K562 (cell line): Measurements from ENCODE around the gene CYRIA. TPM values are rescaled to one million over a fixed set of nuclear protein-coding genes. Genes with fewer than 3 reads are reported as not detected.

Experiments used
- ARID1B ChIP-seq: fragments of 450-650 bp; IDR thresholded peaks from 2 replicates; pipeline ENCODE4 v1.6.1; 2016; ENCODE audit warnings: antibody characterized with exemption, mild to moderate bottlenecking, inconsistent platforms
- BHLHE40 ChIP-seq: IDR thresholded peaks from 2 replicates; pipeline ENCODE4 v1.6.1; 2011; ENCODE audit warnings: low read length, improper control_type of control experiment
- BRF2 ChIP-seq: IDR thresholded peaks from 3 replicates; pipeline ENCODE4 v1.6.1; 2011; ENCODE audit warnings: borderline replicate concordance, mild to moderate bottlenecking; ENCODE audit not compliant: insufficient read length, insufficient read depth
- CBFA2T2 ChIP-seq: fragments of 450-650 bp; conservative IDR thresholded peaks from 2 replicates; pipeline ENCODE4 v1.6.1; 2017; ENCODE audit warnings: mild to moderate bottlenecking
- CBX2 ChIP-seq: fragments of 200-600 bp; sonication (generic); IDR thresholded peaks from one replicate; pipeline ENCODE4 v1.6.1; 2012; ENCODE audit warnings: mild to moderate bottlenecking, low read length, inconsistent platforms; ENCODE audit not compliant: insufficient read depth, poor library complexity, severe bottlenecking
- DIDO1 ChIP-seq: fragments of 450-650 bp; IDR thresholded peaks from 2 replicates; pipeline ENCODE4 v1.6.1; 2016; ENCODE audit warnings: low read depth, missing biosample characterization, missing genetic modification characterization
- JUN ChIP-seq, 2 experiments: sonication (generic) in 1 of 2; formaldehyde crosslinking in 1 of 2; IDR thresholded peaks; 2 replicates each; pipeline versions ENCODE4 v1.6.1 to v1.8.0; 2012 to 2022; ENCODE audit warnings: borderline replicate concordance in 2 of 2, mild to moderate bottlenecking in 2 of 2, improper control_type of control experiment in 1 of 2, low read depth in 1 of 2, low read length in 1 of 2, missing genetic modification reagents in 1 of 2
- JUND ChIP-seq, 2 experiments: IDR thresholded peaks; 2 replicates in 1 of 2; 3 replicates in 1 of 2; pipeline ENCODE4 v1.6.1; 2011; ENCODE audit warnings: borderline replicate concordance in 2 of 2, low read depth in 2 of 2, low read length in 2 of 2, improper control_type of control experiment in 1 of 2, missing biosample characterization in 1 of 2, missing genetic modification characterization in 1 of 2, missing genetic modification reagents in 1 of 2
- KLF13 ChIP-seq: fragments of 450-650 bp; IDR thresholded peaks from 2 replicates; pipeline ENCODE4 v1.6.1; 2016; ENCODE audit warnings: missing genetic modification characterization, low read depth, mild to moderate bottlenecking, missing compliant biosample characterization, moderate library complexity, borderline replicate concordance
- MAFK ChIP-seq: IDR thresholded peaks from 2 replicates; pipeline ENCODE4 v1.6.1; 2011; ENCODE audit warnings: low read length, improper control_type of control experiment
- NFE2 ChIP-seq: IDR thresholded peaks from 2 replicates; pipeline ENCODE4 v1.6.1; 2014; ENCODE audit warnings: antibody characterized with exemption, low read depth
- POLR2H ChIP-seq: IDR thresholded peaks from 2 replicates; pipeline ENCODE4 v1.6.1; 2016; ENCODE audit warnings: missing genetic modification characterization, low read depth, mild to moderate bottlenecking, control low read depth, missing compliant biosample characterization, moderate library complexity
- SAP30 ChIP-seq: fragments of 200-600 bp; sonication (generic); IDR thresholded peaks from 2 replicates; pipeline ENCODE4 v1.6.1; 2012; ENCODE audit warnings: borderline replicate concordance, low read depth, mild to moderate bottlenecking, moderate library complexity, low read length, control low read depth, inconsistent platforms; ENCODE audit not compliant: insufficient read depth, poor library complexity, severe bottlenecking
- SMARCA4 ChIP-seq: fragments of 450-650 bp; IDR thresholded peaks from 2 replicates; pipeline ENCODE4 v1.6.1; 2016
- SMARCE1 ChIP-seq: fragments of 450-650 bp; IDR thresholded peaks from 2 replicates; pipeline ENCODE4 v1.7.1; 2016; ENCODE audit warnings: mild to moderate bottlenecking
- SOX6 ChIP-seq: fragments of 450-650 bp; IDR thresholded peaks from 2 replicates; pipeline ENCODE4 v1.6.1; 2014; ENCODE audit warnings: mild to moderate bottlenecking
- TAF9B ChIP-seq: fragments of 450-650 bp; IDR thresholded peaks from 2 replicates; pipeline ENCODE4 v1.6.1; 2018; ENCODE audit warnings: mild to moderate bottlenecking; ENCODE audit not compliant: partially characterized antibody
- THRA ChIP-seq: fragments of 450-650 bp; IDR thresholded peaks from 2 replicates; pipeline ENCODE4 v1.6.1; 2017; ENCODE audit warnings: mild to moderate bottlenecking, moderate library complexity
- USF1 ChIP-seq: sonication (generic); formaldehyde crosslinking; IDR thresholded peaks from 2 replicates; pipeline ENCODE4 v1.9.0; 2022; ENCODE audit warnings: mild to moderate bottlenecking, missing genetic modification reagents
- ZBTB34 ChIP-seq: fragments of 250-450 bp; sonication (Bioruptor Pico); IDR thresholded peaks from 2 replicates; pipeline ENCODE4 v1.8.0; 2021; ENCODE audit warnings: mild to moderate bottlenecking, moderate library complexity
- ZNF584 ChIP-seq: fragments of 200-800 bp; sonication (Bioruptor generic); IDR thresholded peaks from 2 replicates; pipeline ENCODE4 v1.6.1; 2016; ENCODE audit warnings: low read depth, mild to moderate bottlenecking, missing genetic modification characterization, missing compliant biosample characterization
- polyA plus RNA-seq, 8 experiments: library from polyadenylated mRNA; depleted of rRNA in 4 of 8; stranded (reverse) in 5 of 8; unstranded in 3 of 8; fragments of >200 nt; fragmentation: Nextera tagmentation in 2 of 8; fragmentation: Illumina TruSeq in 1 of 8; extraction: Ambion mirVana in 2 of 8; extraction: Trizol in 1 of 8; gene quantifications; 2 replicates each; pipeline versions ENCODE4 v1.2.1 to v1.2.3, GENCODE V29; 2011 to 2014; ENCODE audit warnings: inconsistent platforms in 1 of 8, missing spikeins in 1 of 8
- total RNA-seq, 7 experiments: library from RNA; depleted of rRNA in 6 of 7; stranded (reverse); fragments of >200 nt in 6 of 7; fragmentation: Illumina TruSeq in 2 of 7; extraction: Trizol in 2 of 7; gene quantifications; 2 replicates each; pipeline versions ENCODE4 v1.2.1 to v1.2.3, GENCODE V29; 2011 to 2021; ENCODE audit warnings: low replicate concordance in 1 of 7

The CYRIA gene
- total and polyA plus RNA-seq, 9 of the 15 experiments (the other 6 are each of a cell fraction or from before 2014, with no cell fraction given), result 0.84 to 5.6 (median 3.0) TPM

GRCh38 chr2:16633621-16634430, 31.8 kb downstream of the CYRIA start (continued):
- TF ChIP-seq BHLHE40, result peak; percentile 54; the same call in 1 of the 2 replicates
- TF ChIP-seq ZNF584 (CRISPR knock-in tag), result peak; percentile 63; the same call in 1 of the 2 replicates
- 0 out of 2 replicates have a peak, but pooled peaks have one; percentile 31 for TF ChIP-seq SOX6
- TF ChIP-seq NFE2, result peak; percentile 78
- no peak for TF ChIP-seq TAF9B
- TF ChIP-seq POLR2H (tag), result peak; percentile 52; the same call in 1 of the 2 replicates
- TF ChIP-seq THRA, result no peak
- peak; percentile 78 for TF ChIP-seq SMARCA4
- TF ChIP-seq BRF2, result no peak
- peak; percentile 70 for TF ChIP-seq ARID1B
- peak; percentile 77 for TF ChIP-seq SMARCE1
- TF ChIP-seq USF1, result peak; percentile 76
- peak; percentile 74 for TF ChIP-seq JUN (IDR thresholded peaks at IDR 0.05; ENCODE audit: borderline replicate concordance, low read depth, low read length)
- peak; percentile 20; the same call in 1 of the 2 replicates for TF ChIP-seq JUN (CRISPR knock-in tag; IDR thresholded peaks at IDR 0.05; ENCODE audit: borderline replicate concordance)
- TF ChIP-seq SAP30, result no peak
- no peak for TF ChIP-seq KLF13
- TF ChIP-seq CBX2, result no peak
- TF ChIP-seq JUND (IDR thresholded peaks at IDR 0.05; ENCODE audit: borderline replicate concordance, low read depth, low read length), result peak; percentile 95
- TF ChIP-seq JUND (tag; IDR thresholded peaks at IDR 0.05; ENCODE audit: borderline replicate concordance, low read depth, low read length), result peak; percentile 94; the same call in 2 of the 3 replicates
- TF ChIP-seq DIDO1 (tag), result no peak
- TF ChIP-seq MAFK, result 0 out of 2 replicates have a peak, but pooled peaks have one; percentile 6
- no peak for TF ChIP-seq ZBTB34
- peak; percentile 40 for TF ChIP-seq CBFA2T2
